PC-9 (cell line): ENCODE data around the gene TMEM17. TPM values are rescaled to one million over a fixed set of nuclear protein-coding genes. Genes with fewer than 3 reads are reported as not detected.

ENCODE experiments used
- BruUV-seq: library from RNA; stranded (reverse); fragments of 400-500 nt; replicated peaks from 2 replicates; lab custom pipeline; 2021; lab: Mats Ljungman, UMichigan
- CTCF ChIA-PET: fragments of 300-600 bp; sonication (Branson Sonifier 250); formaldehyde crosslinking; loops from one replicate; lab custom pipeline; 2022; ENCODE audit warnings: antibody characterized with exemption; lab: Charles Lee
- POLR2A ChIA-PET: fragments of 300-600 bp; sonication (Branson Sonifier 250); formaldehyde crosslinking; loops from one replicate; lab custom pipeline; 2022; ENCODE audit warnings: antibody characterized with exemption; ENCODE audit not compliant: unreplicated experiment; lab: Charles Lee
- DNase-seq, 2 experiments: peaks; one replicate each; pipeline versions ENCODE4 v3.0.0 to v3.0.0-alpha.2; 2015 to 2022; ENCODE audit warnings: mixed read lengths in 1 of 2
- H2AFZ ChIP-seq: fragments of 200-600 bp; sonication (generic); 2 replicates; pipeline ENCODE4 v1.8.1; 2017; ENCODE audit warnings: antibody characterized with exemption
- H3F3A ChIP-seq: fragments of 200-600 bp; sonication (generic); 2 replicates; pipeline ENCODE4 v1.8.1; 2017; ENCODE audit warnings: antibody characterized with exemption, mild to moderate bottlenecking, low read depth; ENCODE audit not compliant: insufficient read depth
- H3K27ac ChIP-seq: fragments of 200-600 bp; sonication (generic); 2 replicates; pipeline ENCODE4 v1.6.1; 2016; ENCODE audit warnings: mixed run types
- H3K27me3 ChIP-seq: fragments of 200-600 bp; sonication (generic); 2 replicates; pipeline ENCODE4 v1.6.1; 2016; ENCODE audit warnings: low read depth, mixed run types; ENCODE audit not compliant: insufficient read depth
- H3K36me3 ChIP-seq: fragments of 200-600 bp; sonication (generic); 2 replicates; pipeline ENCODE4 v1.6.1; 2016; ENCODE audit warnings: low read depth, mixed run types
- H3K4me1 ChIP-seq: fragments of 200-600 bp; sonication (generic); replicated peaks from 2 replicates; pipeline ENCODE4 v1.6.1; 2016; ENCODE audit warnings: mixed run types; ENCODE audit not compliant: insufficient read depth
- H3K4me2 ChIP-seq: fragments of 200-600 bp; sonication (generic); 2 replicates; pipeline ENCODE4 v1.6.1; 2017; ENCODE audit warnings: mixed run types
- H3K4me3 ChIP-seq: fragments of 200-600 bp; sonication (generic); 2 replicates; pipeline ENCODE4 v1.6.1; 2016; ENCODE audit warnings: mixed run types
- H3K79me2 ChIP-seq: fragments of 200-600 bp; sonication (generic); 2 replicates; pipeline ENCODE4 v1.6.1; 2017; ENCODE audit warnings: low read depth, mixed run types
- H3K9me2 ChIP-seq: fragments of 200-600 bp; sonication (generic); 2 replicates; pipeline ENCODE4 v1.8.1; 2017; ENCODE audit warnings: mild to moderate bottlenecking; ENCODE audit not compliant: insufficient read depth
- H3K9me3 ChIP-seq: fragments of 200-600 bp; sonication (generic); 2 replicates; pipeline ENCODE4 v1.8.1; 2016; ENCODE audit warnings: low read depth; ENCODE audit not compliant: insufficient read depth
- H4K20me1 ChIP-seq: fragments of 200-600 bp; sonication (generic); 2 replicates; pipeline ENCODE4 v1.8.1; 2017; ENCODE audit not compliant: insufficient read depth
- EZH2 ChIP-seq: fragments of 200-600 bp; sonication (generic); IDR thresholded peaks from 2 replicates; pipeline ENCODE4 v1.8.0; 2017; ENCODE audit warnings: antibody characterized with exemption, low read depth
- intact Hi-C: fragments of 100-400 bp; cut with micrococcal nuclease; formaldehyde crosslinking; loops from one replicate; pipeline ENCODE4 v1.10.0; 2022; ENCODE audit not compliant: unreplicated experiment
- total RNA-seq: library from RNA; stranded (reverse); gene quantifications from 2 replicates; pipeline ENCODE4 v1.2.3, GENCODE V29; 2021
- TF ChIP-seq, protein P1 (sequence below): fragments of 200-600 bp; sonication (generic); conservative IDR thresholded peaks from 2 replicates; pipeline ENCODE4 v1.6.1; 2017; ENCODE audit warnings: mixed run types, antibody characterized with exemption, mild to moderate bottlenecking, moderate library complexity

TMEM17 gene
- total RNA-seq, 1 experiment from 2014 or later, result 11.0 TPM

GRCh38 chr2:62477573-62477972 lies 28.4 kb downstream of the TMEM17 start:
- Histone ChIP-seq H3K9me3 (no peaks in the 10 kb centered on the region; the same call in 1 of the 2 replicates), H3K79me2 (no peaks in the 10 kb centered on the region), H3K4me3 (no peak overlapping the region), H3K27ac (no peak overlapping the region), H3K9me2 (no peaks in the 10 kb centered on the region), H2AFZ (peak overlapping the region; percentile 24), H3K27me3 (no peaks in the 10 kb centered on the region), H3K4me1 (no peaks in the 10 kb centered on the region), H3F3A (no peaks in the 10 kb centered on the region; the same call in 1 of the 2 replicates), H3K4me2 (no peak overlapping the region), H3K36me3 (no peaks in the 10 kb centered on the region), H4K20me1 (no peaks in the 10 kb centered on the region)
- CTCF ChIA-PET, result interaction anchor here (0.6 kb wide), 1 partner anchor 1384 kb away, joined by 3 read pairs; no protein-coding TSS in a partner anchor
- POLR2A ChIA-PET, result no interaction called here
- no TSS peak for BruUV-seq
- TF ChIP-seq, protein P1, sequence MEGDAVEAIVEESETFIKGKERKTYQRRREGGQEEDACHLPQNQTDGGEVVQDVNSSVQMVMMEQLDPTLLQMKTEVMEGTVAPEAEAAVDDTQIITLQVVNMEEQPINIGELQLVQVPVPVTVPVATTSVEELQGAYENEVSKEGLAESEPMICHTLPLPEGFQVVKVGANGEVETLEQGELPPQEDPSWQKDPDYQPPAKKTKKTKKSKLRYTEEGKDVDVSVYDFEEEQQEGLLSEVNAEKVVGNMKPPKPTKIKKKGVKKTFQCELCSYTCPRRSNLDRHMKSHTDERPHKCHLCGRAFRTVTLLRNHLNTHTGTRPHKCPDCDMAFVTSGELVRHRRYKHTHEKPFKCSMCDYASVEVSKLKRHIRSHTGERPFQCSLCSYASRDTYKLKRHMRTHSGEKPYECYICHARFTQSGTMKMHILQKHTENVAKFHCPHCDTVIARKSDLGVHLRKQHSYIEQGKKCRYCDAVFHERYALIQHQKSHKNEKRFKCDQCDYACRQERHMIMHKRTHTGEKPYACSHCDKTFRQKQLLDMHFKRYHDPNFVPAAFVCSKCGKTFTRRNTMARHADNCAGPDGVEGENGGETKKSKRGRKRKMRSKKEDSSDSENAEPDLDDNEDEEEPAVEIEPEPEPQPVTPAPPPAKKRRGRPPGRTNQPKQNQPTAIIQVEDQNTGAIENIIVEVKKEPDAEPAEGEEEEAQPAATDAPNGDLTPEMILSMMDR, result no peak
- no peak for TF ChIP-seq EZH2
- no peak for DNase-seq
- intact Hi-C loops, result no loop called here

GRCh38 chr2:62475172-62476011 lies 30.6 kb downstream of the TMEM17 start:
- BruUV-seq, result no TSS peak
- no peak overlapping the region for H2AFZ ChIP-seq
- no peaks in the 10 kb centered on the region for H3K79me2 ChIP-seq

GRCh38 chr2:62474176-62474575 lies 31.8 kb downstream of the TMEM17 start:
- no peaks in the 10 kb centered on the region for H4K20me1 ChIP-seq
- H3K9me3 ChIP-seq, result no peaks in the 10 kb centered on the region
- BruUV-seq, result no TSS peak
- TF ChIP-seq, protein P1, result no peak
- no peak for TF ChIP-seq EZH2
- no peak overlapping the region for H3K4me3 ChIP-seq
- no peak overlapping the region for H2AFZ ChIP-seq
- H3K27me3 ChIP-seq, result no peaks in the 10 kb centered on the region
- H3K79me2 ChIP-seq, result no peaks in the 10 kb centered on the region
- H3K27ac ChIP-seq, result no peak overlapping the region
- ChIA-PET CTCF (no interaction called here), POLR2A (no interaction called here)
- no peak for DNase-seq
- H3K9me2 ChIP-seq, result no peaks in the 10 kb centered on the region
- no peaks in the 10 kb centered on the region for H3K4me1 ChIP-seq
- intact Hi-C loops, result no loop called here
- H3F3A ChIP-seq, result no peaks in the 10 kb centered on the region; the same call in 1 of the 2 replicates
- H3K4me2 ChIP-seq, result no peak overlapping the region
- H3K36me3 ChIP-seq, result no peaks in the 10 kb centered on the region

More at GRCh38 chr2:62475172-62476011, 30.6 kb downstream of the TMEM17 start:
- no peaks in the 10 kb centered on the region for H3K36me3 ChIP-seq
- intact Hi-C loops, result no loop called here
- no peak for DNase-seq
- ChIA-PET CTCF (no interaction called here), POLR2A (no interaction called here)
- H3K27ac ChIP-seq, result no peak overlapping the region
- no peaks in the 10 kb centered on the region; the same call in 1 of the 2 replicates for H3F3A ChIP-seq
- no peaks in the 10 kb centered on the region for H3K9me3 ChIP-seq
- no peak overlapping the region for H3K4me3 ChIP-seq
- H3K4me1 ChIP-seq, result no peaks in the 10 kb centered on the region
- no peak overlapping the region for H3K4me2 ChIP-seq
- no peaks in the 10 kb centered on the region for H3K9me2 ChIP-seq
- TF ChIP-seq EZH2, result no peak
- TF ChIP-seq, protein P1, result no peak
- H4K20me1 ChIP-seq, result no peaks in the 10 kb centered on the region
- H3K27me3 ChIP-seq, result no peaks in the 10 kb centered on the region
